Thoracic aorta (tissue), 2 donors: ENCODE data around the gene MYRF. TPM values are rescaled to one million over a fixed set of nuclear protein-coding genes. Genes with fewer than 3 reads are reported as not detected.

Experiments
- ATAC-seq: fragments of 150-250 bp; one replicate; pipeline ENCODE4 v1.8.0; 2017; ENCODE audit warnings: low read depth; ENCODE audit not compliant: insufficient number of reproducible peaks, low FRiP score
- DNase-seq: peaks from one replicate; pipeline ENCODE4 v3.0.0-alpha.2; 2020; ENCODE audit warnings: low spot score
- H3K27ac ChIP-seq, 2 donors: fragments of 200-600 bp; sonication (generic); 1 replicate in 1 of 2; 2 replicates in 1 of 2; pipeline ENCODE4 v1.5.1; 2016; ENCODE audit warnings: mild to moderate bottlenecking in 2 of 2, moderate library complexity in 2 of 2
- H3K27me3 ChIP-seq: fragments of 200-600 bp; sonication (generic); replicated peaks from 2 replicates; pipeline ENCODE4 v1.6.0; 2016; ENCODE audit warnings: mild to moderate bottlenecking; ENCODE audit not compliant: insufficient read depth
- H3K36me3 ChIP-seq: fragments of 200-600 bp; sonication (generic); one replicate; pipeline ENCODE4 v1.5.1; 2016
- H3K4me1 ChIP-seq, 2 donors: fragments of 200-600 bp; sonication (generic); 1 replicate in 1 of 2; 2 replicates in 1 of 2; pipeline versions ENCODE4 v1.5.1 to v1.6.0; 2016; ENCODE audit warnings: low read depth in 2 of 2, mild to moderate bottlenecking in 1 of 2; ENCODE audit not compliant: control insufficient read depth in 1 of 2
- H3K4me3 ChIP-seq: fragments of 200-600 bp; sonication (generic); 2 replicates; pipeline ENCODE4 v1.5.1; 2016; ENCODE audit warnings: mild to moderate bottlenecking
- H3K9me3 ChIP-seq: fragments of 200-600 bp; sonication (generic); 2 replicates; pipeline ENCODE4 v1.5.1; 2016
- CTCF ChIP-seq: fragments of 200-600 bp; sonication (generic); IDR thresholded peaks from one replicate; pipeline ENCODE4 v1.5.1; 2019; ENCODE audit warnings: antibody characterized with exemption
- total RNA-seq, 2 donors: library from RNA; depleted of rRNA; stranded (reverse); fragments of >200 nt; gene quantifications; one replicate each; pipeline versions ENCODE4 v1.1.0 to v1.2.3, GENCODE V29; 2016

Gene MYRF
- total RNA-seq, 2 donors from 2014 or later, result 5.1 TPM; not detected in 1

GRCh38 chr11:61778920-61779650, 26.6 kb downstream of the MYRF start:
- Histone ChIP-seq H3K36me3 (no peaks in the 10 kb centered on the region), H3K4me1 (no peaks in the 10 kb centered on the region), H3K27me3 (no peaks in the 10 kb centered on the region), H3K4me3 (no peak overlapping the region), H3K27ac (no peak overlapping the region), H3K9me3 (no peaks in the 10 kb centered on the region)
- ATAC-seq (no peak), DNase-seq (no peak)
- no peak for TF ChIP-seq CTCF

GRCh38 chr11:61779666-61780525, 27.5 kb downstream of the MYRF start:
- H3K36me3 ChIP-seq, result peaks cover 4% of the 10 kb centered on the region
- H3K4me3 ChIP-seq, result no peak overlapping the region
- DNase-seq (no peak), ATAC-seq (no peak)
- H3K27me3 ChIP-seq, result no peaks in the 10 kb centered on the region
- H3K27ac ChIP-seq, result no peak overlapping the region
- no peaks in the 10 kb centered on the region for H3K4me1 ChIP-seq
- no peaks in the 10 kb centered on the region for H3K9me3 ChIP-seq
- no peak for TF ChIP-seq CTCF

GRCh38 chr11:61780581-61781162, 28.2 kb downstream of the MYRF start:
- TF ChIP-seq CTCF, result no peak
- Histone ChIP-seq H3K36me3 (peaks cover 6% of the 10 kb centered on the region), H3K9me3 (no peaks in the 10 kb centered on the region), H3K4me1 (no peaks in the 10 kb centered on the region), H3K27me3 (no peaks in the 10 kb centered on the region), H3K4me3 (no peak overlapping the region), H3K27ac (no peak overlapping the region)
- ATAC-seq, result no peak
- DNase-seq, result no peak

- H3K36me3 ChIP-seq, result peaks cover 15% of the 10 kb centered on the region
- no peaks in the 10 kb centered on the region for H3K27me3 ChIP-seq
- H3K9me3 ChIP-seq, result no peaks in the 10 kb centered on the region
- DNase-seq, result no peak
- H3K4me3 ChIP-seq, result no peak overlapping the region
- H3K27ac ChIP-seq, result no peak overlapping the region
- TF ChIP-seq CTCF, result no peak
- ATAC-seq, result no peak
- no peaks in the 10 kb centered on the region for H3K4me1 ChIP-seq
Observed at GRCh38 chr11:61781585-61781984, 29.1 kb downstream of the MYRF start.

GRCh38 chr11:61782299-61782698, 29.9 kb downstream of the MYRF start:
- Histone ChIP-seq H3K27ac (no peak overlapping the region), H3K4me1 (no peaks in the 10 kb centered on the region), H3K27me3 (no peaks in the 10 kb centered on the region), H3K9me3 (no peaks in the 10 kb centered on the region), H3K36me3 (peaks cover 21% of the 10 kb centered on the region), H3K4me3 (no peak overlapping the region)
- no peak for DNase-seq
- TF ChIP-seq CTCF, result no peak
- no peak for ATAC-seq
